ENCODE measurements around the gene OR2H1.

- no peak for TF ChIP-seq CTCF (IDR thresholded peaks at IDR 0.05; ENCODE audit: insufficient read depth, low read depth, low read length)
- TF ChIP-seq EZH2 (IDR thresholded peaks at IDR 0.05; ENCODE audit: insufficient read depth, low read length): no peak
These were observed 30.2 kb downstream of the OR2H1 start for GRCh38 chr6:29487131-29487530.

Data from astrocyte (in vitro differentiated cells and primary cell).